ENCODE results near the gene UBAC2. TPM values are rescaled to one million over a fixed set of nuclear protein-coding genes. Genes with fewer than 3 reads are reported as not detected.

The UBAC2 gene
- total and polyA plus RNA-seq, 2 of the 4 experiments (the other 2 are of a cell fraction) = 20.8 to 36.3 TPM

- H4K20me1 ChIP-seq (ENCODE audit: insufficient read depth, low read length) = peaks cover 48% of the 10 kb centered on the region
- no peak overlapping the region for H2AFZ ChIP-seq (replicated peaks; ENCODE audit: low read length, poor library complexity)
- ChIA-PET CTCF (no interaction called here), POLR2A (ENCODE audit: unreplicated experiment) (no interaction called here)
- BruUV-seq (replicated peaks) = no TSS peak
- H3K27ac ChIP-seq (ENCODE audit: insufficient read depth, low read length) = no peak overlapping the region
- no peak for TF ChIP-seq NFE2L2 (IDR thresholded peaks at IDR 0.05; ENCODE audit: low read depth, low read length)
- TF ChIP-seq MXI1 (IDR thresholded peaks at IDR 0.05; ENCODE audit: borderline replicate concordance, low read depth, low read length) = no peak
- no peak for TF ChIP-seq RCOR1 (IDR thresholded peaks at IDR 0.05; ENCODE audit: insufficient replicate concordance, low read length)
- TF ChIP-seq USF2 (IDR thresholded peaks at IDR 0.05; ENCODE audit: low read depth, low read length) = no peak
- no peak for TF ChIP-seq FOS (IDR thresholded peaks at IDR 0.05; ENCODE audit: low read depth, low read length)
- no peak for TF ChIP-seq CEBPB (IDR thresholded peaks at IDR 0.05; ENCODE audit: low read depth, low read length)
- no peak for TF ChIP-seq SMC3 (IDR thresholded peaks at IDR 0.05; ENCODE audit: low read depth, low read length)
- TF ChIP-seq CTCF (conservative IDR thresholded peaks at IDR 0.05; ENCODE audit: low read depth, low read length) = no peak
- TF ChIP-seq ELK1 (IDR thresholded peaks at IDR 0.05; ENCODE audit: borderline replicate concordance, low read depth, low read length) = no peak
- no peak for TF ChIP-seq MAZ (IDR thresholded peaks at IDR 0.05; ENCODE audit: borderline replicate concordance, low read depth, low read length)
- no peak for TF ChIP-seq RAD21 (IDR thresholded peaks at IDR 0.05; ENCODE audit: low read length)
- no peaks in the 10 kb centered on the region for H3K36me3 ChIP-seq (ENCODE audit: control insufficient read depth, insufficient read depth, low read length)
- no peak overlapping the region for H3K9ac ChIP-seq (ENCODE audit: low read depth, low read length)
- peaks cover 6% of the 10 kb centered on the region; the same call in 1 of the 2 replicates for H3K4me1 ChIP-seq (ENCODE audit: control insufficient read depth, insufficient read depth, low read length)
- no peak overlapping the region for H3K56ac ChIP-seq (ENCODE audit: extremely low read depth, insufficient read depth, low read length)
- no peak overlapping the region for H2BK5ac ChIP-seq (ENCODE audit: low read depth, low read length, poor library complexity, severe bottlenecking)
- H2BK20ac ChIP-seq (ENCODE audit: low read depth, low read length) = no peak overlapping the region
- H3K9me1 ChIP-seq (ENCODE audit: insufficient read depth, low read length) = peaks cover 8% of the 10 kb centered on the region; the same call in 1 of the 2 replicates
- H3K23ac ChIP-seq (ENCODE audit: low read depth, low read length) = no peak overlapping the region
- no peak overlapping the region for H3K4me3 ChIP-seq (ENCODE audit: insufficient read depth, low read depth, low read length)
- H3K14ac ChIP-seq (replicated peaks; ENCODE audit: low read depth, low read length) = no peak overlapping the region
- no peak overlapping the region for H3K18ac ChIP-seq (ENCODE audit: low read depth, low read length)
- H2BK15ac ChIP-seq (ENCODE audit: low read depth, low read length) = no peak overlapping the region
- H4K8ac ChIP-seq (ENCODE audit: low read depth in 2 of 2, low read length in 2 of 2) = no peak overlapping the region
- H2AK9ac ChIP-seq (replicated peaks; ENCODE audit: low read depth, low read length, poor library complexity) = no peak overlapping the region
- intact Hi-C loops (cut with micrococcal nuclease) = no loop called here
- in situ Hi-C loops (cut with MboI; ENCODE audit: low sequenced_read_pairs) = no loop called here
- peaks cover 37 to 59% of the 10 kb centered on the region in 2 experiments for H3K79me1 ChIP-seq (ENCODE audit: low read depth in 1 of 2, low read length in 2 of 2)
- H4K5ac ChIP-seq (ENCODE audit: low read depth, low read length) = no peak overlapping the region
- H2BK120ac ChIP-seq (ENCODE audit: low read depth, low read length) = no peak overlapping the region
- ATAC-seq (ENCODE audit: low read depth) (no peak), DNase-seq (no peak)
- H3K9me3 ChIP-seq (ENCODE audit: control insufficient read depth, insufficient read depth, low read length) = no peaks in the 10 kb centered on the region
- dilution Hi-C loops (cut with HindIII; ENCODE audit: low sequenced_read_pairs, unreplicated experiment) = no loop called here
- WGBS, 2 experiments (ENCODE audit: extremely low coverage in 2 of 2, insufficient read length in 1 of 2) = 70% methylated on average over 2 of the region's 7 CpGs; no CpG with 5 or more reads in 1 of the 2 experiments
- H3K4me2 ChIP-seq (ENCODE audit: low read depth, low read length) = no peak overlapping the region
- H3K27me3 ChIP-seq (ENCODE audit: control insufficient read depth, insufficient read depth, low read length) = no peaks in the 10 kb centered on the region
- no peak overlapping the region for H3K4ac ChIP-seq (ENCODE audit: low read depth, low read length)
- no peak overlapping the region for H2AK5ac ChIP-seq (ENCODE audit: low read depth, low read length)
- H4K91ac ChIP-seq (ENCODE audit: insufficient read depth, low read depth, low read length) = no peak overlapping the region
These were observed 13.6 kb downstream of the UBAC2 start for GRCh38 chr13:99214232-99214631.

Measured in IMR-90 (cell line).